GM19324 (cell line): ENCODE data around the gene GTF2IRD1.

Experiments used
- ATAC-seq: cut with Tn5 transposase; IDR thresholded peaks from one replicate; pipeline ENCODE4 v1.9.1; 2021; ENCODE audit warnings: mild to moderate bottlenecking, moderate library complexity; ENCODE audit not compliant: unreplicated experiment, low FRiP score

The GTF2IRD1 gene

GRCh38 chr7:74583630-74584029 lies 129.9 kb downstream of the GTF2IRD1 start:
- no peak for ATAC-seq

GRCh38 chr7:74584160-74584954 lies 130.7 kb downstream of the GTF2IRD1 start:
- no peak for ATAC-seq

GRCh38 chr7:74585844-74586243 lies 132.1 kb downstream of the GTF2IRD1 start:
- no peak for ATAC-seq

- ATAC-seq = no peak
Measured at GRCh38 chr7:74586258-74587175, 132.8 kb downstream of the GTF2IRD1 start.

GRCh38 chr7:74587435-74588126 lies 133.9 kb downstream of the GTF2IRD1 start:
- ATAC-seq = peak; percentile 72

- ATAC-seq = no peak
Measured at GRCh38 chr7:74590813-74591212, 137.1 kb downstream of the GTF2IRD1 start.

GRCh38 chr7:74598558-74598957 lies 144.9 kb downstream of the GTF2IRD1 start:
- no peak for ATAC-seq

- no peak for ATAC-seq
Measured at GRCh38 chr7:74599244-74599643, 145.5 kb downstream of the GTF2IRD1 start.

GRCh38 chr7:74604326-74605020 lies 150.8 kb downstream of the GTF2IRD1 start:
- no peak for ATAC-seq

- no peak for ATAC-seq
Measured at GRCh38 chr7:74606101-74606908, 152.6 kb downstream of the GTF2IRD1 start.

- no peak for ATAC-seq
Measured at GRCh38 chr7:74606909-74607510, 153.3 kb downstream of the GTF2IRD1 start.

GRCh38 chr7:74612015-74612829 lies 158.5 kb downstream of the GTF2IRD1 start:
- ATAC-seq = no peak

- no peak for ATAC-seq
Measured at GRCh38 chr7:74615933-74616780, 162.5 kb downstream of the GTF2IRD1 start.

GRCh38 chr7:74617180-74617744 lies 163.6 kb downstream of the GTF2IRD1 start:
- no peak for ATAC-seq

GRCh38 chr7:74619235-74619860 lies 165.6 kb downstream of the GTF2IRD1 start:
- ATAC-seq = no peak

- ATAC-seq = no peak
Measured at GRCh38 chr7:74622228-74622749, 168.6 kb downstream of the GTF2IRD1 start.
